HG02642 (cell line): ENCODE data around the gene PCDHGA6.
A peak's percentile ranks its signal among the peaks of the same experiment; 100 is the strongest.
"Not testable (repeated sequence)": the region's sequence is repeated elsewhere in the genome, so short reads cannot be mapped to it uniquely, and the experiment has no call there.

ENCODE experiments used
- ATAC-seq: cut with Tn5 transposase; IDR thresholded peaks from one replicate; pipeline ENCODE4 v1.9.1; 2021; ENCODE audit warnings: mild to moderate bottlenecking; ENCODE audit not compliant: unreplicated experiment, poor library complexity

Gene PCDHGA6

GRCh38 chr5:141415275-141415618, 41.6 kb downstream of the PCDHGA6 start:
- ATAC-seq, result not testable (repeated sequence)

- peak; percentile 84 for ATAC-seq
Measured at GRCh38 chr5:141417494-141418172, 43.9 kb downstream of the PCDHGA6 start, which contains the start of gene PCDHGB7. PCDHGB7 (plus strand) TSS chr5:141417677; CDS start chr5:141417860, 183 bp downstream.

GRCh38 chr5:141419074-141419880, 45.6 kb downstream of the PCDHGA6 start:
- ATAC-seq, result no peak

GRCh38 chr5:141420855-141421488, 47.3 kb downstream of the PCDHGA6 start, which contains the start of gene PCDHGA11:
PCDHGA11 (plus strand) TSS chr5:141421051; CDS start chr5:141421228, 177 bp downstream.
- no peak for ATAC-seq

GRCh38 chr5:141421489-141421855, 47.8 kb downstream of the PCDHGA6 start:
- ATAC-seq, result no peak

DNA sequence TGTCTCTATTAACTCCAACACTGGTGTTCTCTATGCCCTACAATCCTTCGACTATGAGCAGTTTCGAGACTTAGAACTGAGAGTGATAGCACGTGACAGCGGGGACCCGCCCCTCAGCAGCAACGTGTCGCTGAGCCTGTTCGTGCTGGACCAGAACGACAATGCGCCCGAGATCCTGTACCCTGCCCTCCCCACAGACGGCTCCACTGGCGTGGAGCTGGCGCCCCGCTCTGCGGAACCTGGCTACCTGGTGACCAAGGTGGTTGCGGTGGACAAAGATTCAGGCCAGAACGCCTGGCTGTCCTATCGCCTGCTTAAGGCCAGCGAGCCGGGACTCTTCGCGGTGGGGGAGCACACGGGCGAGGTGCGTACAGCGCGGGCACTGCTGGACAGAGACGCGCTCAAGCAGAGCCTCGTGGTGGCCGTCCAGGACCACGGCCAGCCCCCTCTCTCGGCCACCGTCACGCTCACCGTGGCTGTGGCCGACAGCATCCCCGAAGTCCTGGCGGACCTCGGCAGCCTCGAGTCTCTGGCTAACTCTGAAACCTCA, 49.1 kb downstream of the PCDHGA6 start:
- no peak for ATAC-seq

GRCh38 chr5:141427783-141428426, 54.2 kb downstream of the PCDHGA6 start:
- no peak for ATAC-seq
